Astrocyte (in vitro differentiated cells and primary cell): ENCODE measurements around the gene GNAO1.

Experiments
- CTCF ChIP-seq: IDR thresholded peaks from 2 replicates; pipeline ENCODE4 v1.5.1; 2011; ENCODE audit warnings: low read depth, mild to moderate bottlenecking, inconsistent platforms, low read length, moderate library complexity; ENCODE audit not compliant: insufficient read depth
- EZH2 ChIP-seq: IDR thresholded peaks from 2 replicates; pipeline ENCODE4 v1.6.1; 2012; ENCODE audit warnings: mild to moderate bottlenecking, low read length, inconsistent platforms; ENCODE audit not compliant: insufficient read depth

DNA sequence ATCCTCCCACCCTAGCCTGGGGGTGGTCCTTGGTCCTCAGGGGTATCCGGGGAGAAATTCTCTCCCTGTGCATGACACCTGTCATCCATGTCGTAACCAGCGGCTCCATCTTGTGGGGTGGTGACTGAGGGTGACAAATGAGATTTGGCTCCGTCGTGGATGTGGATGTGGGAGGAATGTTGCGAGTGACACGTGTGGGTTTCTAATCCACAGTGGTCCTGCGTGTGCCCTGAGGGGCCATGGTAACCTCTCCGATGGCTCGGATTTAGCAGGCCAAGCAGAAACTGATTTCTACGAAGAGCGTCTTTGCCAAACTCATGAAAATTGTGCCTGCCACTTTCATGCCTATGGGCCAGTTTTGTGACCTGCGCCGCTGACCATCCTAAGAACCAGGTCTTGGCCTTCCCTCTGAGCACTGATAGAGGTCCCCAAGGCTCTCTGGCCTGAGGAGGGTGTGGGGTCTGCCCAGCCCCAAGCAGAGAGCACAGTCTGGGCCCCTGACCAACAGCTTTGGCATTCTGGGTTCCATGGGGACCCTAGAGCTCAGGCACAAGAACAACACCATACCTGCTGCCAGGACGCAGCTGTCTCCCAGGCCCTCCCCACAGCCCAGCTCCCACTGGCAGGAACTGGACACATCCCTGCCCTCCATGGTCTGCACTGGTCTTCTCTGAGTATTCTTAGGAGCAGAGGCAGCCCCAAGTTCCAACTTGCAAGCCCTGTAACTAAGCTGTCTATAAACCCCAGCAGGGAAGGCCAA is 155.0 kb downstream of the GNAO1 start:
- no peak for TF ChIP-seq CTCF
- TF ChIP-seq EZH2: no peak
